A549 (cell line): ENCODE data around the gene HACL1. TPM values are rescaled to one million over a fixed set of nuclear protein-coding genes. Genes with fewer than 3 reads are reported as not detected.

ENCODE experiments used
- ATAC-seq, 2 experiments: fragments of 200-7000 bp in 1 of 2; fragments of >200 bp in 1 of 2; cut with Nextera tagmentation in 1 of 2; cut with Tn5 transposase in 1 of 2; 3 replicates each; pipeline versions ENCODE4 v1.8.0 to v1.9.1; 2018 to 2020; ENCODE audit warnings: mild to moderate bottlenecking in 1 of 2, moderate library complexity in 1 of 2
- CTCF ChIA-PET: fragments of 300-600 bp; sonication (Branson Sonifier 250); formaldehyde crosslinking; extraction: SDS; loops from one replicate; lab custom pipeline; 2021; ENCODE audit warnings: antibody characterized with exemption, inconsistent platforms; lab: Yijun Ruan, JAX
- POLR2A ChIA-PET: fragments of 350-600 bp; formaldehyde crosslinking; extraction: SDS; loops from one replicate; lab custom pipeline; 2021; ENCODE audit warnings: antibody characterized with exemption, inconsistent platforms; lab: Yijun Ruan, JAX
- DNase-seq, 2 experiments: peaks; one replicate each; pipeline versions ENCODE4 v3.0.0 to v3.0.0-alpha.2; 2011 to 2016; ENCODE audit warnings: low read depth in 1 of 2, low spot score in 1 of 2
- FAIRE-seq: peaks from 2 replicates; lab custom pipeline; 2011; peaks lifted over from hg19 to GRCh38; lab: Jason Lieb, UNC
- H3K27ac ChIP-seq, 2 experiments: fragments of >200 bp; sonication (Bioruptor Twin); formaldehyde crosslinking; 3 replicates each; pipeline ENCODE4 v1.5.1; 2016 to 2017
- H3K4me1 ChIP-seq: fragments of >200 bp; sonication (Bioruptor Twin); formaldehyde crosslinking; 3 replicates; pipeline ENCODE4 v1.6.1; 2016
- H3K4me2 ChIP-seq: fragments of >200 bp; sonication (Bioruptor Twin); formaldehyde crosslinking; 3 replicates; pipeline ENCODE4 v1.6.1; 2016
- H3K4me3 ChIP-seq: fragments of >200 bp; sonication (Bioruptor Twin); formaldehyde crosslinking; 3 replicates; pipeline ENCODE4 v1.5.1; 2016
- H3K9me3 ChIP-seq: fragments of >200 bp; sonication (Bioruptor Twin); formaldehyde crosslinking; 3 replicates; pipeline ENCODE4 v1.6.1; 2016
- BHLHE40 ChIP-seq: IDR thresholded peaks from 2 replicates; pipeline ENCODE4 v1.6.1; 2012; ENCODE audit warnings: low read depth, low read length, inconsistent platforms
- CBX2 ChIP-seq: fragments of 200-600 bp; sonication (generic); IDR thresholded peaks from 2 replicates; pipeline ENCODE4 v1.6.1; 2016; ENCODE audit warnings: low read depth, mild to moderate bottlenecking, borderline replicate concordance
- CHD2 ChIP-seq: fragments of 150-350 bp; IDR thresholded peaks from 2 replicates; pipeline ENCODE4 v1.6.1; 2014; ENCODE audit warnings: low read length; ENCODE audit not compliant: partially characterized antibody
- CHD4 ChIP-seq: fragments of 200-600 bp; sonication (generic); IDR thresholded peaks from 2 replicates; pipeline ENCODE4 v1.6.1; 2016; ENCODE audit warnings: antibody characterized with exemption, mild to moderate bottlenecking, borderline replicate concordance
- E2F6 ChIP-seq: IDR thresholded peaks from 2 replicates; pipeline ENCODE4 v1.6.1; 2012; ENCODE audit warnings: low read depth, borderline replicate concordance
- ELK1 ChIP-seq: fragments of 150-350 bp; IDR thresholded peaks from 2 replicates; pipeline ENCODE4 v1.6.1; 2014; ENCODE audit warnings: low read depth, mild to moderate bottlenecking, low read length
- EP300 ChIP-seq, 2 experiments: fragments of >200 bp; sonication (Bioruptor Twin); formaldehyde crosslinking; IDR thresholded peaks; 2 replicates in 1 of 2; 3 replicates in 1 of 2; pipeline ENCODE4 v1.6.1; 2016 to 2017
- GATA3 ChIP-seq: IDR thresholded peaks from 2 replicates; pipeline ENCODE4 v1.6.1; 2012; ENCODE audit warnings: borderline replicate concordance
- HDAC2 ChIP-seq: fragments of 200-600 bp; sonication (generic); IDR thresholded peaks from 2 replicates; pipeline ENCODE4 v1.6.1; 2016
- HMGXB4 ChIP-seq: fragments of 250-450 bp; sonication (Bioruptor Pico); IDR thresholded peaks from 2 replicates; pipeline ENCODE4 v1.5.0; 2021; ENCODE audit warnings: mild to moderate bottlenecking, moderate library complexity, borderline replicate concordance
- HOXA7 ChIP-seq: fragments of 250-450 bp; sonication (Bioruptor Pico); IDR thresholded peaks from 2 replicates; pipeline ENCODE4 v1.5.0; 2020; ENCODE audit warnings: mild to moderate bottlenecking, moderate library complexity
- JUN ChIP-seq, 2 experiments: fragments of >200 bp; sonication (Bioruptor Twin); formaldehyde crosslinking; IDR thresholded peaks; 2 replicates in 1 of 2; 3 replicates in 1 of 2; pipeline ENCODE4 v1.6.1; 2016 to 2017
- KDM5A ChIP-seq: fragments of 200-600 bp; sonication (generic); IDR thresholded peaks from 2 replicates; pipeline ENCODE4 v1.6.1; 2016; ENCODE audit warnings: antibody characterized with exemption, mild to moderate bottlenecking
- MAZ ChIP-seq: fragments of 150-350 bp; IDR thresholded peaks from 2 replicates; pipeline ENCODE4 v1.6.1; 2014; ENCODE audit warnings: antibody characterized with exemption, low read depth, low read length, borderline replicate concordance
- PHF8 ChIP-seq: fragments of 200-600 bp; sonication (generic); IDR thresholded peaks from 2 replicates; pipeline ENCODE4 v1.6.1; 2016; ENCODE audit warnings: low read depth, mild to moderate bottlenecking, antibody characterized with exemption, moderate library complexity, borderline replicate concordance
- POLR2A ChIP-seq: IDR thresholded peaks from 2 replicates; pipeline ENCODE4 v1.6.1; 2012; ENCODE audit warnings: mild to moderate bottlenecking, low read length
- RCOR1 ChIP-seq: fragments of 150-350 bp; IDR thresholded peaks from 2 replicates; pipeline ENCODE4 v1.6.1; 2014; ENCODE audit warnings: antibody characterized with exemption, low read length, low read depth
- REST ChIP-seq: fragments of 200-600 bp; sonication (generic); IDR thresholded peaks from 2 replicates; pipeline ENCODE4 v1.6.1; 2016; ENCODE audit warnings: antibody characterized with exemption, mild to moderate bottlenecking, moderate library complexity
- RNF2 ChIP-seq: fragments of 200-600 bp; sonication (generic); IDR thresholded peaks from 2 replicates; pipeline ENCODE4 v1.6.1; 2016; ENCODE audit warnings: low read depth, mild to moderate bottlenecking, antibody characterized with exemption, moderate library complexity, borderline replicate concordance
- SREBF2 ChIP-seq: fragments of 450-650 bp; IDR thresholded peaks from 2 replicates; pipeline ENCODE4 v1.6.1; 2014; ENCODE audit warnings: mild to moderate bottlenecking, moderate library complexity
- TFCP2L1 ChIP-seq: fragments of 250-450 bp; sonication (Bioruptor Pico); IDR thresholded peaks from 2 replicates; pipeline ENCODE4 v1.5.0; 2021; ENCODE audit warnings: mild to moderate bottlenecking
- TP53 ChIP-seq: fragments of 250-450 bp; sonication (Bioruptor Pico); IDR thresholded peaks from 2 replicates; pipeline ENCODE4 v1.5.0; 2021; ENCODE audit warnings: mild to moderate bottlenecking, moderate library complexity
- ZC3H11A ChIP-seq: fragments of 450-650 bp; IDR thresholded peaks from 2 replicates; pipeline ENCODE4 v1.6.1; 2014; ENCODE audit warnings: antibody characterized with exemption, mild to moderate bottlenecking
- ZFP36 ChIP-seq: fragments of 450-650 bp; IDR thresholded peaks from 2 replicates; pipeline ENCODE4 v1.6.1; 2014; ENCODE audit warnings: borderline replicate concordance; ENCODE audit not compliant: partially characterized antibody
- ZSCAN20 ChIP-seq: fragments of 250-450 bp; sonication (Bioruptor Pico); IDR thresholded peaks from 2 replicates; pipeline ENCODE4 v1.8.0; 2022; ENCODE audit warnings: mild to moderate bottlenecking, moderate library complexity
- WGBS: methylation state at CpG from one replicate; pipeline ENCODE4 v1.1.6; 2017; ENCODE audit errors: missing lambda C conversion rate; 5-methylcytosine and 5-hydroxymethylcytosine counted together
- polyA plus RNA-seq, 4 experiments: library from polyadenylated mRNA; depleted of rRNA in 3 of 4; stranded (reverse); fragments of >200 nt; fragmentation: RNase III in 1 of 4; extraction: RNeasy Plus Mini Kit Qiagen cat#74134 plus additional on column Dnase treatment in 1 of 4; gene quantifications; 2 replicates in 3 of 4; 3 replicates in 1 of 4; pipeline ENCODE4 v1.2.3, GENCODE V29; 2011 to 2017

HACL1 gene
- polyA plus RNA-seq, 2 of the 4 experiments (the other 2 are of a cell fraction) = 26.3 to 51.0 TPM

- no peak for DNase-seq
- Histone ChIP-seq H3K4me3 (no peak overlapping the region), H3K4me2 (no peak overlapping the region), H3K9me3 (no peaks in the 10 kb centered on the region), H3K4me1 (no peaks in the 10 kb centered on the region), H3K27ac (no peak overlapping the region)
- ATAC-seq = no peak
- TF ChIP-seq ELK1 = no peak
- no peak for TF ChIP-seq ZSCAN20 (CRISPR knock-in tag)
- TF ChIP-seq RCOR1 = no peak
- no peak for TF ChIP-seq TP53 (CRISPR knock-in tag)
- no peak for TF ChIP-seq CHD4
- TF ChIP-seq PHF8 = no peak
- no peak for TF ChIP-seq HDAC2
- TF ChIP-seq RNF2 = no peak
- no peak for FAIRE-seq
- ChIA-PET POLR2A (no interaction called here), CTCF (interaction anchor here (1.5 kb wide), 1 partner anchor 15 kb away, joined by 4 read pairs; no protein-coding TSS in a partner anchor)
Measured at GRCh38 chr3:15522016-15522415, 79.4 kb downstream of the HACL1 start.

GRCh38 chr3:15521573-15521965 is 79.8 kb downstream of the HACL1 start, which contains the start of gene COLQ:
Gene COLQ (minus strand): TSS chr3:15521706. CDS start chr3:15521625, 81 bp downstream.
- CTCF ChIA-PET = interaction anchor here (1.5 kb wide), 1 partner anchor 14 kb away, joined by 4 read pairs; no protein-coding TSS in a partner anchor
- H3K4me1 ChIP-seq = no peaks in the 10 kb centered on the region
- ATAC-seq = no peak
- TF ChIP-seq SREBF2 (no peak), POLR2A (no peak), GATA3 (no peak), BHLHE40 (no peak), KDM5A (no peak), PHF8 (no peak), CHD2 (no peak), JUN (IDR thresholded peaks at IDR 0.05) (no peak), ELK1 (no peak), CBX2 (no peak), E2F6 (no peak), EP300 (IDR thresholded peaks at IDR 0.05) (no peak), ZFP36 (no peak), HOXA7 (CRISPR knock-in tag) (no peak), TFCP2L1 (CRISPR knock-in tag) (no peak), ZC3H11A (no peak)
- H3K4me3 ChIP-seq = no peak within 1 kb of the TSS
- no peaks in the 10 kb centered on the region for H3K9me3 ChIP-seq
- no peak within 1 kb of the TSS for H3K27ac ChIP-seq
- FAIRE-seq = no peak
- DNase-seq = no peak
- 82% methylated on average over 6 of the region's 6 CpGs for WGBS
- POLR2A ChIA-PET = no interaction called here
- no peak within 1 kb of the TSS for H3K4me2 ChIP-seq

- WGBS = 69% methylated on average over 13 of the region's 14 CpGs
- no peak overlapping the region for H3K4me2 ChIP-seq
- TF ChIP-seq PHF8 = no peak
- no peak for TF ChIP-seq HMGXB4 (CRISPR knock-in tag)
- no peak for TF ChIP-seq MAZ
- no peak for TF ChIP-seq REST
- no peak for TF ChIP-seq JUN (IDR thresholded peaks at IDR 0.05)
Measured at GRCh38 chr3:15520804-15521572, 80.4 kb downstream of the HACL1 start.

More at GRCh38 chr3:15520804-15521572, 80.4 kb downstream of the HACL1 start:
- DNase-seq (no peak), FAIRE-seq (no peak), ATAC-seq (no peak; a peak in 1 of 6 replicates)
- Histone ChIP-seq H3K9me3 (no peaks in the 10 kb centered on the region), H3K27ac (no peak overlapping the region), H3K4me1 (no peaks in the 10 kb centered on the region), H3K4me3 (no peak overlapping the region)
- ChIA-PET CTCF (no interaction called here), POLR2A (no interaction called here)
